Activated gamma-delta T cell treated with Interleukin-2 at 50 U/mL for 16 hours (primary cell): ENCODE results near the gene AMN.

Source experiments
- DNase-seq: peaks from one replicate; pipeline ENCODE4 v3.0.0-alpha.2; 2020

The AMN gene

DNA sequence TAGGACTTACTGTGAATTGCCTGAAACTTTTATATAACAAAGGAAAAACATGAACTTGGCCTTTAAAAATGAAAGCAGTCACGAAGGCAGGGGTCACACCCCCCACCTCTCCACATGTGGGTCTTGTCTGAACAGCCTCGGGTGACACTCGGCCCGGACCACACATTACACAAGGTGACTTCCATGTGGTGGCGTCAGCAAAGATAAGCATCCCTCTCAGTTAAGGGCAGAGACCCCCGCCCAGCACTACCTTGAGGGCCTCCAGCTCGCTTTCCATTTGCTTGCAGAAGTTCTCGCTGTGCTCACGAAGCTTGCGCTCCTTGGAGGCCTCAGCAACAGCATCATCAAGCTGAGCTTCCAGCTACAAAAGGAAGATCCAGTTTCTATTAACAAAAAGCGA lies 47.4 kb downstream of the AMN start:
- DNase-seq: no peak

DNA sequence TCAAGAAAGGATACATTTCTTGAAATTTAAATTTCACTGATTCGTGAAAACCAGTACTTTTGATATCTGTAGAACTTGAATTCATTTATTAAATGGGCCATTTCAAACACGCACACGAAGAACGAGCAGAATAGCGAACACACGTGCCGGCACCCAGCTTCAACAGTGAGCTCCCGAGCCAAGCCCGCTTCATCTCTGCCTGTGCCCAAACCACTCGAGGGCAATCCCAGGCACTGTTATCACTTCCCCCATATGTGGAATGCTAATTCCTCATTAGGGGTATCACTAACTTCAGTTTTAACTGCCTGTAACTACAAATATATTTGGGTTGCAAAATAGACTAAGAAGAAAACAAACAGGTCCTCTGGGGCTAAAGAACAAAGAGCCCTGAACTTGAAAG lies 48.0 kb downstream of the AMN start:
- DNase-seq: no peak

DNA sequence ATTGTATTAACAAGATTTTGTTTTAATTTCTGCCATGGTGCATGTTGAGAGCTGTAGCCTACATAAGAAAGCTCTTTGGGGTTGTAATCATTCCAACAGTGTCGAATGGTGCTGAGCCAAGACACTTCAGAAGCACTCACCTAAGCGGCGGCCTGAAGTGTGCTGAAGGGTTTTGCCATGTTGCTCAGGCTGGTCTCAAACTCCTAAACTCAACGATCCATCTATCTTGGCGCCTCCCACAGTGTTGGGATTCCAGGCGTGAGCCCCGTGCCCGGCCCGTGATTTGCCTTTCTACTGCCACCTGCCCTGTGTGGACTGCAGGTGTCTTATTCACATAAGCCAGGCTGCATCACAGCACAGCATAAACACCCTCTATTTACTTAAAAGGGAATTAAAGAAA lies 48.9 kb downstream of the AMN start:
- DNase-seq: no peak

GRCh38 chr14:102971836-102972606 lies 49.6 kb downstream of the AMN start:
- no peak for DNase-seq

GRCh38 chr14:102973706-102974285 lies 51.3 kb downstream of the AMN start:
- DNase-seq: no peak

DNA sequence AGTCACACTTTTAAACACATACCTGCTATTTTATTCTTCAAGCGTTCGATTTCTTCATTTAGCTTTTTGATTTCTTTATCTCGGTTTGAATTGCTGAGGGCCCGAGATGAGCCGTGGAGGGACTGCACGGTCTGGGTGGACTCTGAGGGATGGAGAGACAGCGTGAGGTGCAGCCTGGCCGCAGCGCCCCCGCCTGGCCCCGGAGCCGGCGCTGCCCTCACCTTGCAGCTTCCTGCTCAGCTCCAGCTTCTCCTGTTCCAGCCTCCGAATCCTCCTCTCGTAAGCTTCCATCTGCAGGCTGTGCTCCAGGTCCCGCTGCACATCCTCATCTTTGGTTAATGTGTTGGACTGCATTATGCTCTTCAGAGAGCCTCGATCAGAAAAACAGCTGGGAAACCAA lies 53.2 kb downstream of the AMN start:
- no peak for DNase-seq

DNA sequence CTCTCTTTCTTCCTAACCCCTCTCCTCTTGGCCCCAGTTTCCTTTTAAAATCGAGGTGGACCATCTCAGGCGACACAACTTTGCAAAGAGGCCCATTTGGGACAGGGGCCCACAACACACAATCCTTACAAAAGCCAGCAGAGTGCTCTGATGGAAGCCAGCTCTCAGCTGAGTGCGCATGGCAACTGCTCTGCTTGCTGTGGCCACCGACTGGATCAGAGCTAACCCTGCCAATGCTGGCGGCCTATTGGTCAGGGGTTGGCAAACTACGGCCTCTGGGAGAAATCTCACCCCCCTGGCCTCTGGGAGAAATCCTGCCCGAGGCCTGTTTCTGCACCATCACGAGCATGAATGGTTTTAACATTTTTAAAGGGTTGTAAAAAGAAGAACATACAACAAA lies 55.0 kb downstream of the AMN start:
- no peak for DNase-seq

DNA sequence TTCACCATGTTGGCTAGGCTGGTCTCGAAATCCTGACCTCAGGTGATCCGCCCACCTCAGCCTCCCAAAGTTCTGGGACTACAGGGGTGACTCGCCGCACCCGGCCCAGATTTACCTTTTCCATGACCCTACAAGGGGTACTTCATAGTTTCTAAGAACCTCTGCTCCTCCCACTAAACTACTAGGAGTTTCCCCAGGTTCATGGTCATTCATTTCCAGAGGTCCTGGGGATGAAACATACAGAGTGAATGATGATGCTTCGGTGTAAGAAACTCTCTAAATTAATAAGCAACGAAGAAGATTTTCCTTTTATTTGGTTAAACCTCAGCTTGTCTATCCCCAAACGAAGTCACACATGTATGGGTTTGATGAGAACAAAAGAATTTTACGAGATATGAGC lies 56.9 kb downstream of the AMN start:
- no peak for DNase-seq

- no peak for DNase-seq
Observed at GRCh38 chr14:102980409-102980810, 57.9 kb downstream of the AMN start.
